GM21723 (cell line): Measurements from ENCODE around the gene USP19.
A peak's percentile ranks its signal among the peaks of the same experiment; 100 is the strongest.

Experiments used
- ATAC-seq: cut with Tn5 transposase; IDR thresholded peaks from one replicate; pipeline ENCODE4 v1.9.1; 2021; ENCODE audit warnings: mild to moderate bottlenecking, moderate library complexity; ENCODE audit not compliant: unreplicated experiment

The USP19 gene

GRCh38 chr3:49104052-49104426 is 16.6 kb downstream of the USP19 start:
- no peak for ATAC-seq

- ATAC-seq, result no peak
These were observed 20.5 kb downstream of the USP19 start for GRCh38 chr3:49100046-49100615.

GRCh38 chr3:49098910-49099630 is 21.6 kb downstream of the USP19 start:
- no peak for ATAC-seq

GRCh38 chr3:49098429-49098828 is 22.2 kb downstream of the USP19 start:
- no peak for ATAC-seq

GRCh38 chr3:49093853-49094767 is 26.5 kb downstream of the USP19 start, which contains the start of gene QRICH1:
Gene QRICH1, minus strand, starts transcription at chr3:49094071. Its CDS starts 17,054 bp downstream, at chr3:49077017.
- ATAC-seq, result peak; percentile 79

- peak; percentile 43 for ATAC-seq
These were observed 27.4 kb downstream of the USP19 start for GRCh38 chr3:49092938-49093852.

- ATAC-seq, result no peak
These were observed 39.2 kb downstream of the USP19 start for GRCh38 chr3:49081429-49081828.

- no peak for ATAC-seq
These were observed 41.4 kb downstream of the USP19 start for GRCh38 chr3:49079270-49079669.

GRCh38 chr3:49076646-49077045 is 44.0 kb downstream of the USP19 start:
- no peak for ATAC-seq

- no peak for ATAC-seq
These were observed 44.5 kb downstream of the USP19 start for GRCh38 chr3:49076116-49076515.
